GM18499 (cell line): ENCODE data around the gene EZH2.

Experiments
- ATAC-seq: cut with Tn5 transposase; IDR thresholded peaks from one replicate; pipeline ENCODE4 v1.9.1; 2021; ENCODE audit warnings: moderate number of reproducible peaks; ENCODE audit not compliant: insufficient read depth, unreplicated experiment

The EZH2 gene

DNA sequence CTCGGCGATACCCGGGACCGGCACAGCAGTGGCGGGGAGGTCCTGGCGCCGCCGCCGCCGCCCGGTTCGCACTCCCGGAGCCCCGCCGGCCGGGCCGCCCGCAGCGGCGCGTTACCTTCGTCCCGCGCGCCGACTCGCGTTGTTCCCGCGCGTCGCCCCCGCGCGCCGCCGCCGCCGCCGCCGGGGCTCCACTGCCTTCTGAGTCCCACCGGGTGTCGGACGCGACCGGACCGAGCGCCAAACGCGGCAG is at the start of gene EZH2:
Gene EZH2 (minus strand): TSS at position 243 of the 250 bp plus-strand sequence. CDS start 36,993 bp downstream, outside the sequence.
- ATAC-seq, result no peak

DNA sequence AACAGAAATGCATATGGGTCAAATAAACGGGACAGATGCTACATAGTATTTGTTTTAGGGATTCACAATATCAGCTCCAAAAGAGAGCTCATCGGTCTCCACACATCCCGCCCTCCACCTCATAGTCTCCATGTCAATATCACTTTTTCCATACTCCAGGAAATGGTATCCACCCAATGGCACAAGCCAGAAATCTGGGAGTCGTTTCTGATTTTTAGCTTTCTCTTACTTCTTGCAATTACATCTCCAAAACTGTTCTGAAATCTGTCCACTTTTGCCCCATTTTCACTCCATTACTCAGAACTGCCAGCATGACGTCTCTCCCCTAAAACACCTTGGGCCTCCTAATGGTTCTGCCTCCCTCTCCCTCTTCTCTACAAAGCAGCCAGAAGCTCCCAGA is 47.4 kb upstream of the EZH2 start:
- no peak for ATAC-seq

DNA sequence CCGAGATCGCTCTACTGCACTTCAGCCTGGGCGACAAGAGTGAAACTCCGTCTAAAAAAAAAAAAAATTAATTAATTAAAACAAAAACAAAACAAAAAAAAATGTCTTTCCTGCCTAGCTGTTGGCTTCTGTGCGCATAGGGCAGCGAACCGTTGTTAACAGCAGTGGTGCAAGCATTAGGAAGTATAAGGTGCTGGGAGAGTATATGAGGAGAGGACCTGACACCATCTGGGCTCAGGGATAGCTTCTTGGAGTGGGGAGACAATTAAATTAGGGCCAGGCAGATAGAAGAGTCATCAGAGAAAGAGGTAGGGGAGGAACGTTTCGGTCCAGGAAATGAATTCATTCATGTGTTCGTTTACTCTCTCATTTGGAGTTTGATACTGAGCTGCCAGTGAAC is 46.2 kb upstream of the EZH2 start:
- ATAC-seq, result no peak

DNA sequence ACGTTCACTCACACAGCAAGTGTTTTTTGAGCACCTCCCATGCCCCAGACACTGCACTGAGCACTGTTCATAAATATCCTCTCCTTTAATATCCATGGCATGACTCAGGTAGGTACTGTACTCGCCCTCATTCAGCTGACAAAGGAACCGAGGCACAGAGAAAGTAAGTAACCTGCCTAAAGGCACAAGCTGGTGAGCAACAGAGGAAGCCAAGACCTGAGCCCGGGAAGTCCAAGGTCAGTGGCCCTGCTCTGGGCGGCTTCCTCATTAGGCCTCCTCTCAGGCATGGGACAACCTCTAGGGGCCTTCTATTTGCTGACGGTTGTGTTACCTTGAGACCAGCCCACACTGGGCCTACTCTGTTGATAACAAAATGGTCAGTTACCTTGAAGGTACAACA is 45.1 kb upstream of the EZH2 start:
- ATAC-seq, result no peak

DNA sequence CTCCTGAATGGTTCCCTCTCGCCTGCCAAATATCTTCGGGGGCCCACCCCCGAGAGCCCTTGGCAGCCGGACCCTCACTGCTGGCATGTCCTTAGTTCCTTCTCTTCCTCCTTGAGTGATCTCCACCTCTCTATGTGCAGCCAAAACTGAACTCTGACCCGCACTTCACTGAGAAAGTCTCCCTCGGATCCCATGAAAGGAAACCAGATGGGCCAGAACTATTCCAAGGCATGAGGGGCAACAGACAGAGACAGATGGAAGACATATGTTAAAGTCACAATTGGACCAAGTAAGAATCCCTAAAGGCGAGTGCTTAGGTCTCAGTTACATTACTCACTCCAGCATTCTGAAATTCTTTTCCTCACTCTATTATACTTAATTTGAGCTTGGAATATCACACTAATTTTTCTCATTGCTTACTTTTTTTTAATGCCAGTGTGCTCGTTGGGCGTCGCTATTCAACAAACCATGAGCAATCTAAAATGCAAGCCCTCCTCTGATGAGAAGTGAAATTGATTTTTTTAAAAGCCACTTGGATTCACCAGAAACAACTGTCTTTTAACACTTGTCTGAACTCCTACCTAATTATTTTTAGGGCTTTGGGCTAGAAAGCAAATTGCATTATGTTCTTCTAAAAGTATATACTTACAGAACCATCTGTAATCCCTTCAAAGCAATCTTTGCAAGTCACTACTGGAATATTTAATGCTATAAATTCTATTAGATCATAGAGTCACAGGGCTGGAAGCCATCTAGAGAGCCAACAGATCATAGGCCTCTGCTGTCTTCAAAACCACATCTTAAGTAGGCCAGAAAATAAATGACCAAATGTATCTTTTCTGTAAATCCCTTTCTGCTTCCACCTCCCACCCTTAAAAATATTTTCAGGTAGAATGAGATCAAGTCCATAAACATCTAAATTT is 43.3 kb upstream of the EZH2 start:
- no peak for ATAC-seq

DNA sequence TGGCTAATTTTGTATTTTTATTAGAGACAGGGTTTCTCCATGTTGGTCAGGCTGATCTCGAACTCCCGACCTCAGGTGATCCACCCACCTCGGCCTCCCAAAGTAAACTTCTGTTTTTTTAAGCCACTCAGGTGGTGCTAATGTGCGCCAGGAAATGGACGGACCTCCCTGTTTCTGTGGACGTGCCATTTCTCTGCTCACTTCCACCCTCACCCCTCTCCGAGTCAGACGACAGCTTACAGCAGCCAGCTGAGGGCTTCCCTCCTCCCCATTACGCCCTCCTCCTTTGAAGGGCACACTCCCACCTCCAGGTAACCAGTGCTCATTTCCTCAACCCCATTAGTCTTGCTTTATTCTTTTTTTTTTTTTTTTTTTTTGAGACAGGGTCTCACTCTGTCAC is 41.7 kb upstream of the EZH2 start:
- no peak for ATAC-seq

DNA sequence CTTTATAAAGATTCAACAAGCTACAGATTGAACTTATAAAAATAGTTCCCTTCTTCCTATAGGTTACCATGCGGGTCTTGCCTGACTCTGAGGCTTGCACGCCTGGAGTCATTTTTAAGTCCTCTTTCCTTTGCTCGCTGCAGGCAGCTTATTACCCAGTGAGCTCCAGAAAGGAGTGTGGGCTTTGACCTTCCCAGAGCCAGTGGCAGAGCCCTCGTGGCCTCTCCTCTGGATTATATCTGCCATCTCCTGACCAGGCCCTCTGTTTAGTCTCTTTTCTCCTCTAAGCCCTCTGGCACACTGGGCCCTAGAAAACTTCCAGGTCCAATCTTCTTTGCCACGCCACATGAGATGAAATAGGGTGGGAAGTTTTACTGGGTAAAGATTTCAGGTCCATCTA is 39.9 kb upstream of the EZH2 start:
- no peak for ATAC-seq

DNA sequence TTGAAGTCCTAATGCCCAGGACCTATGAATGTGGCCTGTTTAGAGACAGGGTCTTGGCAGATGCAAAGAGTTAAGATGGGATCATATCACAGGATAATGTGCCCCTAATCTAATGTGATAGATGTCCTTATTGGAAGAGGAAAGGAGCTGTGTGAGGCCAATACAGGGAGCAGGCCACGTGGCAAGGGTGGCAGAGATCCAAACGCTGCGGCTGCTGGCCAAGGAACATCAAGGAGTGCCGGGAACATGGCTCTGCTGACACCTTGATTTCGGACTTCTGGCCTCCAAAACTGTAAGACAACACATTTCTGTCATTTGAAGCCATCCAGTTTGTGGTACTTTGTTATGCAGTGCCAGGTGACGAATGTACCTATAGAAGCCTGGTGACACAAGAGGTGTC is 37.7 kb upstream of the EZH2 start:
- no peak for ATAC-seq

DNA sequence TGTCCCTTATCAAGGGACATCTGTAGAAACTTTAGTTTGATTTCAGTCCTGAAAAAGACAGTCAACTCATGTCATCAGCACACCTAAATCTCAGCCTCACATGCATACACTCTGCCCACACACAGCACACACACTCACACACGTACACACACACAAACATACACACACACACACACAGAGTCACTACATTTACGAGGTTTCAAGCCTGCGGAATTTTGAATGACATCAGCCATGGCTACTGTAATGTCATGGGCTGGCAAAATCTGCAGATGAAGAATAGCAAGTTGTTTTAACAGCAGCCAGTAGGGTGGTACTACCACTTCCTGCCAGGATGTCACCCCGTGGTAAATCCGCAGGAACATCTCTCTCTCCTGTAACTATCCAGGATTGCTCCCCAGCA is 37.1 kb upstream of the EZH2 start:
- ATAC-seq, result no peak

DNA sequence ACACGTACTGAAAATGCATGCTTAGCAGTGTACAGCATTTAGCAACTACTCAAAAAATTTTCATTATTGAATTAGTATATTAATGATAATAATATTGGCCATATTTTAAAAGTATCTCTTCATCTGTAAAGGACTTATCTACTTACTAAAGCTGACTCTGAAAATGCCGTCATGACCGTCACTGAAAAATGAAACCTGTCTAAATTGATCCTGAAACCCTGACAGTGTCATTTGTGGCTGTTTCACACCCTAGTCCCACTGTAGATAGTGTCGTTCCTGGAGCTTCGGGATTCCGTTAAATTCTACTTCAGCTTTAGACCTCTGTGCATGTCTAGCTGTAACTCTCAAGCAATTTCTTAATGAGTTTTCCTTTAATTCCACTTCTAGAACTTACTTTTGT is 35.8 kb upstream of the EZH2 start:
- no peak for ATAC-seq

DNA sequence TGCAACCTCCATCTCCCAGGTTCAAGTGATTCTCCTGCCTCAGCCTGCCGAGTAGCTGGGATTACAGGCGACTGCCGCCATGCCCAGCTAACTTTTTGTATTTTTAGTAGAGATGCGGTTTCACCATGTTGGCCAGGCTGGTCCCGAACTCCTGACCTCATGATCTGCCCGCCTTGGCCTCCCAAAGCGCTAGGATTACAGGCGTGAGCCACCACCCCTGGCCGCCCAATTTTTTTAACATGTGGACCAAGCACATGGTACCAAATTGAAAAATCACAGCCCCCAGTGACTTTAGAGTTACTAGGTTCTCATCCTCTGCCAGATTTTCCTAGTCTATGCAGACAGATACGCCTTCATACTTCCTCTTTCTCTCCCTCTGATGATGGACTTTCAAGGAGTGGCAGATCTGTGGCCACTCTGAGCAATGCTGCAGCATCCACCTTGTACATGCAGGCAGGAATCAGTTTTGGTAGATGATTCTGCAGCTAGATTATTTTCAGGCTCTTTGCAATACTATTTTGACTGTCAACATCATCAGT is 34.0 kb upstream of the EZH2 start:
- ATAC-seq, result no peak

DNA sequence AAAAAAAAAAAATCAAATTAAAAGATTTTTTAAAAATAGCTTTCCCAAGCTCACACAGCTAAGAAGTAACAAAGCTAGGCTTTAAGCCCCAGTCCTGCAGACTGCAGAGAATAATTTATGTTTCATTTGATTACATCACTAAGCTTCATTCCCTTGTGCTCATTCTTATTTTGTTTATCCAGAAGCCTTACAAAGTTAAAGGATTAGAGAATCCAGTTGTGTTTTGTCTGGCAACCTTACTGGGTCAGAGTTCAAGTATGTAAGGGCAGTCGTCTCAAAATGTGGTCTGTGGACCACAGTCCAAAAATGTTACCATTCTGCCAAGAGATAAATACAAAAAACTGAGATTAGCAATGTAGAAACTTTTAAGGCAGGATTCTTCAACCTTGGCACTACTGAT is 32.1 kb upstream of the EZH2 start:
- ATAC-seq, result no peak

DNA sequence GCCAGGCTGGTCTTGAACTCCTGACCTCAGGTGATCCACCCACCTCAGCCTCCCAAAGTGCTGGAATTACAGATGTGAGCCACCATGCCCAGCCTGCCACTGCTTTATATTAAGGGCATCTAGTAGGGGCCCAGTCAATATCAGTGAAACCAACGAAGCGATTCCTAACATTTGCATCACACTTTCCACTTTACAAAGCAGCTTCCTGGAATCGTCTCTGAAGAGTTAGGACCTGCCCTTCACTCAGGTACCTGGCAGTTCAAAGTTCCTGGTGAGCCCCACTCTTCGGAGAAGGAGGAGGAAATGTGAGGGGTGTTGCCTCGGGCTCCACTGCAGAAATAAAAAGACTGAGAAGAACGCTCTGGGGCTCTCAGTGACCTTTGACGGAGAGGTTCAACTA is 31.1 kb upstream of the EZH2 start:
- no peak for ATAC-seq

DNA sequence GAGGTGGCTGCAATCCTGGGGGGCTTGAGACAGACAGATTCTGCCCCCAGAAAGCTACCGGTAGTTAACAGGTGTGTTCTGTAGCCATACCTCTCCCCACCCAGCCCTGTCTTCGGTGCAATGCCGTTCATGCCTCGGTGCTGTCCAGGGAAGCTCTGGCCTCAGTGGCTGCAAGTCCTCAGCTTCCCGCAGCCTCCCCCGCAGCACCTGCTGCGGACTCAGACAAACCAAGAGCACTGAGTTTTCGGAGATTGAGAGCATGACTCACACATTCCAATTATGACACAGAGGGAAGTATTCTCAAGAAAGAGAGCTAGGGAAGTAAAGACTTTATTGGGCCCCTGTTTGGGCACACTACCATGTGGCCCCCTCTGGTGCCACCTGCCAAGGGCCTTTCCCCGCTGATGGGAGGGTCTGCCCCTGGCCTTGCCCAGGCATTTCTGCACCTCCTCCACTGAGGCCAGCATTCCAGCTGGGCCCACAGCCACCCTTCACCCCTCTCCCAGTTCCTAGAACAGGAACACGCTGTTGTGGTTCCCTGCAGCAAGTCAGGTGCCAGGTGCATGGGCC is 30.2 kb upstream of the EZH2 start:
- ATAC-seq, result peak; percentile 33

DNA sequence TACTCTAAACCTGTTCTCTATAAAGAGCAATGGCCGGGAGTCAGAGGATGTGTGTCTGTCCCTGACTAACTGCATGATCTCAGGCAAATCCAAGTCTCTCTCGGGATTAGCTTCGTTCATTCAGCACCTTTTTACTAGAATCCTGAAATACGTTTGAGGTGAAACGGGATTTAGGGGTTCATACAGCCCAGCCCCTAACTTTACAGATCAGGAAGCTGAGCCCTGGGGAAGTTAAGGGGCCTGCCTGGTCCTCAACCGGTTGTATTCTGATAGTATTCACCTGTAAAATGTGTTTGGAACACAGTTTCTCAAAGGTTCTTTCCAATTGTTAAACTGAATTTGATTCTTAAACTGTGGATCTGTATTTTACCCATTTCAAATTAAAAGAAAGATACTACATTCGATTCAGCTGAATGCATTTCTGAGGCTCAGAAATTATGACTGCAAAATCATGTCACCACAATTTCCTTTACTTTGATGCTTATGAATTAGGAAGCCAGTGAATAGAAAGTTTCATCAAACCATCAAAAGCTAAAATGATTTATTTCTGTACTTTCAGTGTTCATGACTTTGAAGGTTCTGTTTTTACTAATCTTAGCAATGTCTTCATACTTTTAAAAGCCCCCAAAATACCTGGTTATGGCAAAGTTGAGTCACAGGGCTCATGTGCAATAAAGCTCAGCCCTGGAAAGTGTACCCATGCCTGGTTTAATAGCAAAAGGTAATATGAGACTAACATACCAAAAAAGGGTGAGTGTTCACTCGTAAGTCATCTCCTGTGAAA is 28.9 kb upstream of the EZH2 start:
- ATAC-seq, result peak; percentile 65

DNA sequence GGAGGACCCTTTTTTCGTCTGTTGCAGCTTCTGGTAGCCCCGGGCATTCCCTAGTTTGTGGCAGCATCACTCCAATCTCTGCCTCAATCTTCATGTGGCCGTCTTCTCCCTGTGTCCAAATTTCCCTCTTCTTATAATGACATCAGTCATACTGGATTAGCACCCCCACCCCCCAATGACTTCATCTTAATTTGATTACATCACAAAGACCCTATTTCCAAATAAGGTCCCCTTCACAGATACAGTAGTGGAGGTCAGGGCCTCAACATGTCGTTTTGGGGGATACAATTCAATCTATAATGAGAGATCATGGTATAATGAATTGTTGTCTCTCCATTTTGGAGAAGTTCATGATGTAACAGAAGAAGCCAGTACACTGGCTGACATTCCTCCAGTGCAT is 28.1 kb upstream of the EZH2 start:
- no peak for ATAC-seq

DNA sequence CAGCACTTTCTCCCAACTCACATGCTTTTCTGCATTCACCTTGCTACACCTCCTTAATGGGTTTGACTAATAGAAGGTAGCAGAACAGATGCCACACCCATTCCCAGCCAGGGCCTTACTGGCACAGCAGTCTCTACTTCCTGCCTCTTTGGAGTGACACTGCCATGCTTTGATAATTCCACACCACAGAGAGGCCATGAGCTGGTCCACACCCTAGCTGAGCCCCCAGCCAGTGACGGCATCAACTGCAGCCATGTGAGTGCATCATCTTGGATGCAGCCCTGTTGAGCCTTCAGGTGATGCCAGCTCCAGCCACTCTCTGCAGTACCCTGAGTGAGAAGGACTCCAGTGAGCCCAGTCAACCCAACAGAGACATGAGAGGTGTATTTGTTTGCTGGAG is 27.5 kb upstream of the EZH2 start:
- ATAC-seq, result no peak

DNA sequence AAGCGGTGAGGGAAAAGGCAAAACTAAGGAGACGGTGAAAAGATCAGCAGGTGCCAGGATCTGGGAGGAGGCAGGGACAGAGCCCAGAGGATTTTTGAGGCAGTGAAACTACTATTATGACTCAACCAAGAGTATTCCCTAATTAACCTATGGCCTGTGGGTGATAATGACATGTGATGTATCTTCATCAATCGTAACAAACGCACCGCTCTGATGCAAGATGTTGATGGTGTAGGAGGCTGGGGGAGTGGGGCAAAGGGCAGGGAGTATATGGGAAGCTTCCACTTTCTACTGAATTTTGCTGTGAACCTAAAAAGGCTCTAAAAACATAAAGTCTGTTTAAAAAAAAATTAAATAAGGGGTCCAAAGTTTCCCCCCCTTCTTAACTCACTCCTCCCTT is 25.5 kb upstream of the EZH2 start:
- no peak for ATAC-seq

DNA sequence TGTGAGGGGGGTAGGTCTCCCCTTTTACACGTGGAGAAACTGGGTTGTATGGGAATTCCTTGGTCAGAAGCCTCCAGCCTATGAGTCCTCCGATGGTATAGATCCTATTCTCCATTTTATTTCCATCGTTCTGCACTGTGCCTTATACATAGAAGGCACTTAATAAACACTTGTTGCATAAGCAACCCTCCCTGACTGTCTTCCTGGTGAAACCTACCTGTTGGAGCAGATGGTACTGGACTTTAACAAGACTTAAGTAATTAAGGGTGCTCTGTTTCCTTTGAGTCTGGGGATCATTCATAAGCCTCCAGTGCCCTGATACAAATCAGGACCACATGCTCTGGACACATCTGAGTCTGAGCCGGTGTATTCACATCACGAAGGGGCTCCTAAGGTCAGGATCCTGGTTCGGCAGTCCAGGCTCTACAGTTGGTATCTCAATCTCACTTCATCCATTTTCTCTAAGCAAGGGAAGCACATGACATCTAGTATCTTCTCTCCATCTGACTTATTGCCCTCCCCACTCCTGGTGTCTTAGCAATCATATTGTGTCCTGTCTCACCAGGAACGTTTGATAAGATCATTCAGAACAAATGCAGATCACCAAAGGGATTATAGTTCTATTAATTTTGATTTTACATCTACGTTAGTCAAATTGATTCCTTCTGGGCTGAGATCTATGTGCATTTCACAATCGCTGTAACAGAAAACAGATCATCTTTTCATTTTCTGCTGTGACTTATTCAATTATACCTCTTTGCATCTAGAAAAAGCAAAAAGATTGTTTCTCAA is 22.8 kb upstream of the EZH2 start:
- ATAC-seq, result no peak

DNA sequence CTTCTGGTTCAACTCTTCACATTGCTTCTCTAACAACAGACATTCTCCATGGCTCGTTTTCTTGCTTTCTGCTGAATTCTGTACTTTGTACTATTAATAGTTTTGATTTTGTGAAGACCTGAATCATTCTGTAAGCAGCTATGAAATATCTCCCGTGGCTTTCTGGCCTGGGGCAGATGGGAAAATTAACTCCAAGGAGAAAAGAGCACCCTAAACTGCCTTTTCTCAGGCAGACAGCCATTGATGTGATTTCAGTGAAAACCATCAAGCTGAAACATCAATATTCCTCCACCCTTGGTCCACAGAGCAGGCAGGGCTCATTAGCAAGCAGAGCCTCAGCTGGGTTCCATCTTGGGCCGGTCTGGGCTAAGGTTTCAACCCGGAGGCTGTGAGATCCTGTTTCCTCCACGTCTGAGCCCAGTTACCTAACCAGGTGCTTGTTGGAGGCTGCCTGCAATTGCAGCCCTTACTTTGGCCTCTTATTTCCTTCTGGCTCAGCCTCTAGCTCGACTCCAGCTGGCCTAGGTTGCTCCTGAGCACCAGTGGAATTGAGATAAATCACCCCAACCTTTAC is 21.1 kb upstream of the EZH2 start:
- ATAC-seq, result no peak
